Spleen (tissue), 11 donors: ENCODE data around the gene HAUS3. TPM values are rescaled to one million over a fixed set of nuclear protein-coding genes. Genes with fewer than 3 reads are reported as not detected.

ENCODE experiments used
- DNase-seq: peaks from one replicate; pipeline ENCODE4 v3.0.0-alpha.2; 2020
- H3K27ac ChIP-seq, 8 donors: fragments of 200-600 bp; sonication (generic) in 7 of 8; 1 replicate in 4 of 8; 2 replicates in 4 of 8; pipeline versions ENCODE4 v1.5.0 to v1.8.0; 2016 to 2021; ENCODE audit warnings: inconsistent platforms in 4 of 8, mild to moderate bottlenecking in 4 of 8, moderate library complexity in 1 of 8
- H3K27me3 ChIP-seq, 7 donors: fragments of 200-600 bp; sonication (generic) in 6 of 7; replicated peaks in 1 of 7; 1 replicate in 4 of 7; 2 replicates in 3 of 7; pipeline versions ENCODE4 v1.5.0 to v1.8.0; 2016 to 2021; ENCODE audit warnings: inconsistent platforms in 3 of 7, mild to moderate bottlenecking in 1 of 7
- H3K36me3 ChIP-seq, 6 donors: fragments of 200-600 bp; sonication (generic) in 5 of 6; 1 replicate in 4 of 6; 2 replicates in 2 of 6; pipeline versions ENCODE4 v1.5.0 to v1.8.0; 2016 to 2021; ENCODE audit warnings: inconsistent platforms in 2 of 6
- H3K4me1 ChIP-seq, 6 donors: fragments of 200-600 bp; sonication (generic) in 5 of 6; 1 replicate in 3 of 6; 2 replicates in 3 of 6; pipeline versions ENCODE4 v1.5.0 to v1.8.0; 2016 to 2021; ENCODE audit warnings: inconsistent platforms in 3 of 6
- H3K4me3 ChIP-seq, 8 donors: fragments of 200-600 bp; sonication (generic) in 7 of 8; 1 replicate in 4 of 8; 2 replicates in 4 of 8; pipeline versions ENCODE4 v1.5.0 to v1.8.0; 2016 to 2021; ENCODE audit warnings: inconsistent platforms in 4 of 8, mild to moderate bottlenecking in 4 of 8, moderate library complexity in 2 of 8
- H3K9me3 ChIP-seq, 8 donors: fragments of 200-600 bp; sonication (generic) in 7 of 8; 1 replicate in 4 of 8; 2 replicates in 4 of 8; pipeline versions ENCODE4 v1.5.0 to v1.8.0; 2016 to 2021; ENCODE audit warnings: inconsistent platforms in 4 of 8
- CTCF ChIP-seq, 11 experiments: fragments of 200-600 bp in 7 of 11; fragments of 450-650 bp in 4 of 11; sonication (generic) in 4 of 11; IDR thresholded peaks in 8 of 11; conservative IDR thresholded peaks in 3 of 11; 1 replicate in 7 of 11; 2 replicates in 4 of 11; pipeline versions ENCODE4 v1.4.0 to v1.8.0; 2016 to 2021; ENCODE audit warnings: antibody characterized with exemption in 11 of 11, inconsistent platforms in 4 of 11, mild to moderate bottlenecking in 1 of 11
- POLR2A ChIP-seq, 3 donors: fragments of 450-650 bp; IDR thresholded peaks; one replicate each; pipeline ENCODE4 v1.5.1; 2017; ENCODE audit warnings: antibody characterized with exemption in 3 of 3, mild to moderate bottlenecking in 1 of 3
- POLR2AphosphoS5 ChIP-seq, 3 donors: sonication (generic); formaldehyde crosslinking; IDR thresholded peaks; one replicate each; pipeline ENCODE4 v1.5.1; 2017; ENCODE audit warnings: antibody characterized with exemption in 3 of 3
- WGBS, 5 donors: extraction: QIAGEN DNeasy Blood & Tissue Kit in 3 of 5; methylation state at CpG; one replicate each; pipeline versions ENCODE4 v1.1.5 to v1.1.7; 2013 to 2018; 5-methylcytosine and 5-hydroxymethylcytosine counted together
- intact Hi-C: fragments of 100-400 bp; cut with DNase I; formaldehyde crosslinking; loops from one replicate; pipeline ENCODE4 v1.15.0; 2023; ENCODE audit warnings: low total_unique reads
- polyA plus RNA-seq, 3 donors: library from polyadenylated mRNA; stranded (reverse); fragments of 200-250 nt; gene quantifications; one replicate each; pipeline ENCODE4 v1.2.1, GENCODE V29; 2013
- total RNA-seq, 7 donors: library from RNA; depleted of rRNA in 3 of 7; stranded (reverse); fragments of >200 nt in 3 of 7; fragmentation: NEBNext Ultra II Directional in 4 of 7; extraction: Animal tissue kit (Norgen Biotek cat#: 25700) in 4 of 7; gene quantifications; one replicate each; pipeline versions ENCODE4 v1.1.0 to v1.2.1, GENCODE V29; 2016 to 2021
- donor health status: healthy with polysubstance abuse.
- donor health status: DM: no; HTN: no; CAD: no; lungs with moderate emphysema.
- donor health status: DM: no; HTN: no; CAD: no.
- donor health status: Bipolar disorder and iron deficiency.
- donor health status: healthy.
- donor health status: DM: no; HTN: no; CAD: no.
- donor health status: DM: yes; HTN: yes; CAD: no.

The HAUS3 gene
- total and polyA plus RNA-seq, 10 donors: 10.3 to 22.4 (median 16.7) TPM

- H3K9me3 ChIP-seq: no peaks in the 10 kb centered on the region
- intact Hi-C loops: no loop called here
- no peaks in the 10 kb centered on the region for H3K27me3 ChIP-seq
- H3K4me1 ChIP-seq: peaks cover 25 to 96% (median 66%) of the 10 kb centered on the region in 6 donors
- H3K36me3 ChIP-seq: peaks cover 0 to 100% (median 67%) of the 10 kb centered on the region in 6 donors
- no peak for TF ChIP-seq POLR2A (IDR thresholded peaks at IDR 0.05)
- TF ChIP-seq POLR2AphosphoS5 (IDR thresholded peaks at IDR 0.05): no peak
- no peak for TF ChIP-seq CTCF (IDR thresholded peaks at IDR 0.05 in 8 of 11, conservative IDR thresholded peaks at IDR 0.05 in 3 of 11)
- 84 to 95% (median 92%) methylated on average over 6 to 12 of the region's 12 CpGs for WGBS, 5 donors
- peak overlapping the region in 3 of 8 donors; percentile 9 to 45 (median 16) for H3K27ac ChIP-seq
- H3K4me3 ChIP-seq: no peak overlapping the region
- DNase-seq: peak; percentile 66
Measured at GRCh38 chr4:2252530-2253091, 10.7 kb upstream of the HAUS3 start.

- no peak overlapping the region for H3K4me3 ChIP-seq
- 94 to 97% (median 95%) methylated on average over 14 to 16 of the region's 16 CpGs for WGBS, 5 donors
- H3K27me3 ChIP-seq: no peaks in the 10 kb centered on the region
- H3K27ac ChIP-seq: peak overlapping the region in 6 of 8 donors; percentile 14 to 90 (median 28)
- peaks cover 0 to 100% (median 70%) of the 10 kb centered on the region in 6 donors for H3K36me3 ChIP-seq
- peaks cover 18 to 96% (median 63%) of the 10 kb centered on the region in 6 donors for H3K4me1 ChIP-seq
- intact Hi-C loops: no loop called here
- H3K9me3 ChIP-seq: no peaks in the 10 kb centered on the region
- DNase-seq: peak; percentile 72
- TF ChIP-seq CTCF (IDR thresholded peaks at IDR 0.05 in 8 of 11, conservative IDR thresholded peaks at IDR 0.05 in 3 of 11): no peak
- TF ChIP-seq POLR2AphosphoS5 (IDR thresholded peaks at IDR 0.05): peak in 2 of 3 donors; percentile 16 to 65
Measured at GRCh38 chr4:2251795-2252529, 10.0 kb upstream of the HAUS3 start.

GRCh38 chr4:2251073-2251794, 9.3 kb upstream of the HAUS3 start:
- H3K27ac ChIP-seq: peak overlapping the region in 6 of 8 donors; percentile 14 to 90 (median 28)
- H3K4me1 ChIP-seq: peaks cover 11 to 96% (median 59%) of the 10 kb centered on the region in 6 donors
- intact Hi-C loops: no loop called here
- H3K4me3 ChIP-seq: no peak overlapping the region
- 92 to 96% (median 95%) methylated on average over 17 to 25 of the region's 25 CpGs for WGBS, 5 donors
- TF ChIP-seq POLR2A (IDR thresholded peaks at IDR 0.05) (no peak), CTCF (IDR thresholded peaks at IDR 0.05 in 8 of 11, conservative IDR thresholded peaks at IDR 0.05 in 3 of 11) (no peak), POLR2AphosphoS5 (IDR thresholded peaks at IDR 0.05) (no peak)
- DNase-seq: peak; percentile 69
- H3K9me3 ChIP-seq: no peaks in the 10 kb centered on the region
- H3K36me3 ChIP-seq: peaks cover 0 to 100% (median 70%) of the 10 kb centered on the region in 6 donors
- H3K27me3 ChIP-seq: no peaks in the 10 kb centered on the region
